ENCODE data around the gene LHB.
A peak's percentile ranks its signal among the peaks of the same experiment; 100 is the strongest.

LHB gene

DNA sequence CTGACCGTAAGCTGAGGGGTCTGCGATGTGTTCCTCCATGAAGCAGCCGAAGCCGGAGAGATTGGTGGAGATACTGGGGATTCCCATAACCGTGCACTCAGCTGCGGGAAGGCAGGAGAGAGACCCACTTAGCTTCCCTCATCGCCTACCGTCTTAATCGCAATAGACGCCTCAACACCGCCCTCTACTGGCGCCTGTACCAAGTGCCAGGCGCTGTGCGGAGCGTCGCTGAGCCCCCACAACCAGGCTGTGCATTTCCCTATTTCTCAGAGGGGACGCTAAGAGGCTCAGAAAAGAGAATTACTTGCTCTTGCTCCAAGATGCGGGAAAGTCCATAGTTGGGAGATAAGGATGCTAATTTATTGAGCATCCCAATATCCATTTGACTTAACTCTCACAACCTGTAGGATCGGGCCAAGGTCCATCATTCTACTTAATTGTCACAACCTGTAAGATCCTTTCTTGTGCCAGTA is 45.9 kb downstream of the LHB start:
- DNase-seq: peak; percentile 65

- DNase-seq: no peak
Observed at GRCh38 chr19:48970139-48970766, 46.6 kb downstream of the LHB start.

- DNase-seq: peak; percentile 57
Observed at GRCh38 chr19:48969276-48970138, 47.4 kb downstream of the LHB start.

- no peak for DNase-seq
Observed at GRCh38 chr19:48968813-48969218, 48.1 kb downstream of the LHB start.

DNA sequence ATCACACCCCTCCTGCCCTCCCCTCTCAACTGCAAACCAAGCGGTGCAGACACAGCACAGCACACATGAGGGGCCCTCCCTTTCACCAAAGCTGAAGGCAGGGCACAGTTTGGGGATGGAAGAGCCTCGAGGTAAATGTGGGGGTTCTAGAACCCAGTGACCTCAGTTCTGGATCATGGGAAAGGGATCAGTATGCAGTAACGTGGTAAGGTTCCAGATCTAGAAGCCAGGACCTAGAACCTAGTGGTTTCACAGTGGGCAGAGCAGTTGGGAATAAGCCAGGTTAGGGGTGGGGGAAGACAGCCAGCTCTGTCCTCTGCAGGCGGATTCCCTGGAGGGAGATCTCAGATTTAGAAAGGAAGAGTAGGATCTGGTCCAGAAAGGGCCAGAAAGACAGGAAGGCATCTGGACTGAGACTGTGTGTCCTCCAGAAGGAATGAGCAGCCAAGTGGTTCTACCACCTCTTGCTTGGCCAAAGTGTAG is 48.7 kb downstream of the LHB start:
- no peak for DNase-seq

DNA sequence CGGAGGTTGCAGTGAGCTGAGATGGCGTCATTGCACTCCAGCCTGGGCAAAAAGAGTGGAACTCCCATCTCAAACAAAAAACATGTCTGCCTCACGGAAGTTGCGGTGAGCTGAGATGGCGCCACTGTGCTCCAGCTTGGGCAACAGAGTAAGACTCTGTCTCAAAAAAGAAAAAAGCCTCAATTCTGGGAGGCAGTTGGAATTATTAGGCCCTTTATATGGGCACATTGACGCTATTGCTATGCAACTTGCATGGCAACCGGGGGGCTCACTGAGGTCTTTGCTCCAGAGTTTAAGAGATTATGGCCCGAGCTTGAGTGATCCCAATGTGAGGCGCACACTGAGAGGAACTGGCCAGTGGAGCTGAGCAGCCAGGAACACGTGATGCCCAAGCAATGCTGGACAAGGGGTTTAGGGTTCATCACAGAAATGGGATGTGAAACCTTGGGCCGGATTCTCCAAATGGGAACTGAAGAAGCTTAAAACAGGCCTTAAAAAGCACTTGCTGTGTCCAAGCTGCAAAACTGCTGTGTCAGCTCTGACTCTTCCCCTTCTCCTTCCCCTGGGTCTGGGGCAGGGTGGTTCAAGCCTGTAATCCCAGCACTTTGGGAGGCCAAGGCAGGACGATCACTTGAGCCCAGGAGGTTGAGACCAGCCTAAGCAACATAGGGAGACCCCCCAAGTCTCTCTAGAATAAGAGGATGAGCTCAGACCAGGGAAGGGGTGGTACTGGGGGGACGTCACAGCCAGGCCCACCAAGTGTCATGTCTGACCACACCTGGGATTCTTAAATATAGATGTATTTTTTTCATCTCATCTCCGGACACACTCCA is 49.3 kb downstream of the LHB start:
- no peak for DNase-seq

GRCh38 chr19:48966541-48967345 is 50.1 kb downstream of the LHB start:
- peak; percentile 13 for DNase-seq
